Esophagus squamous epithelium (tissue), 4 donors: Measurements from ENCODE around the gene SHCBP1L.

Source experiments
- CTCF ChIP-seq, 6 experiments: fragments of 450-650 bp in 4 of 6; fragments of 200-600 bp in 2 of 6; sonication (generic) in 2 of 6; IDR thresholded peaks; one replicate each; pipeline ENCODE4 v1.5.1; 2016 to 2019; ENCODE audit warnings: antibody characterized with exemption in 6 of 6, mild to moderate bottlenecking in 4 of 6, moderate library complexity in 4 of 6
- POLR2A ChIP-seq, 4 donors: fragments of 450-650 bp; IDR thresholded peaks; one replicate each; pipeline ENCODE4 v1.6.1; 2017; ENCODE audit warnings: antibody characterized with exemption in 4 of 4, mild to moderate bottlenecking in 4 of 4, moderate library complexity in 3 of 4

- TF ChIP-seq POLR2A (IDR thresholded peaks at IDR 0.05) (no peak), CTCF (IDR thresholded peaks at IDR 0.05) (no peak)
These were observed 43.4 kb downstream of the SHCBP1L start for GRCh38 chr1:182909578-182909977.
